Glutamatergic neuron (in vitro differentiated cells): Measurements from ENCODE around the gene LIN7A. TPM values are rescaled to one million over a fixed set of nuclear protein-coding genes. Genes with fewer than 3 reads are reported as not detected.
"Not testable (repeated sequence)": the region's sequence is repeated elsewhere in the genome, so short reads cannot be mapped to it uniquely, and the experiment has no call there.

Experiments
- DNase-seq: peaks from one replicate; pipeline ENCODE4 v3.0.0; 2022
- H3K27ac Mint-ChIP-seq: one replicate; pipeline ENCODE4 v1.8.0; 2020; ENCODE audit warnings: mild to moderate bottlenecking, mixed read lengths, inconsistent platforms; ENCODE audit not compliant: unreplicated experiment
- H3K27me3 Mint-ChIP-seq: one replicate; pipeline ENCODE4 v1.8.0; 2020; ENCODE audit warnings: mild to moderate bottlenecking, moderate library complexity, mixed read lengths, inconsistent platforms; ENCODE audit not compliant: unreplicated experiment
- H3K36me3 Mint-ChIP-seq: one replicate; pipeline ENCODE4 v1.8.0; 2020; ENCODE audit warnings: mild to moderate bottlenecking, mixed read lengths, inconsistent platforms; ENCODE audit not compliant: unreplicated experiment
- H3K4me1 Mint-ChIP-seq: one replicate; pipeline ENCODE4 v1.8.0; 2020; ENCODE audit warnings: mild to moderate bottlenecking, low read depth, mixed read lengths, inconsistent platforms; ENCODE audit not compliant: unreplicated experiment
- H3K4me3 Mint-ChIP-seq: one replicate; pipeline ENCODE4 v1.8.0; 2020; ENCODE audit warnings: mild to moderate bottlenecking, mixed read lengths, inconsistent platforms; ENCODE audit not compliant: unreplicated experiment
- H3K9me3 Mint-ChIP-seq: one replicate; pipeline ENCODE4 v1.8.0; 2020; ENCODE audit warnings: mild to moderate bottlenecking, moderate library complexity, mixed read lengths, inconsistent platforms; ENCODE audit not compliant: unreplicated experiment
- total RNA-seq: library from RNA; stranded (reverse); fragmentation: NEBNext Ultra II Directional; extraction: Animal tissue kit (Norgen Biotek cat#: 25700); gene quantifications from one replicate; pipeline ENCODE4 v1.2.1, GENCODE V29; 2021; ENCODE audit not compliant: unreplicated experiment
- TF ChIP-seq, protein P1 (sequence below): fragments of 200-600 bp; sonication (generic); IDR thresholded peaks from one replicate; pipeline ENCODE4 v1.5.0; 2021; ENCODE audit not compliant: partially characterized antibody, unreplicated experiment

The LIN7A gene
- total RNA-seq, 1 donor from 2014 or later, result 41.9 TPM

DNA sequence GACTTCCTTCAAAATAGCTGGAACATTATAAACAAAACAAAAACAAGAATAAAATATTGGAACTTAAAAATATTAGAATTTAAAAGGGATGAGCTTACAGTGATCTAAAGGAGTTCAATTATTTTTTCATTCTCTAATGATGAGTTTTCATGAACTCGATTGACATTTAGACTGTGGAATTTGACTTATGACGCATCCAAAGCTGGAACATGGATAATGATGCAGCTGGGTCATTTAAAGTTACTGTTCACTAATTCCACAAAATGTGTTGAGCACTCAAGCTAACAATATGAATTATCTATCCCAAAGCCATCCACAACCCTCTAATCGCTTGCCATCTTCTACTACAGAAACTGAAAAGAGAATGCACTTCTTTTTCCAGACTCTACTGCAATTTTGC, 42.5 kb downstream of the LIN7A start:
- TF ChIP-seq, protein P1, sequence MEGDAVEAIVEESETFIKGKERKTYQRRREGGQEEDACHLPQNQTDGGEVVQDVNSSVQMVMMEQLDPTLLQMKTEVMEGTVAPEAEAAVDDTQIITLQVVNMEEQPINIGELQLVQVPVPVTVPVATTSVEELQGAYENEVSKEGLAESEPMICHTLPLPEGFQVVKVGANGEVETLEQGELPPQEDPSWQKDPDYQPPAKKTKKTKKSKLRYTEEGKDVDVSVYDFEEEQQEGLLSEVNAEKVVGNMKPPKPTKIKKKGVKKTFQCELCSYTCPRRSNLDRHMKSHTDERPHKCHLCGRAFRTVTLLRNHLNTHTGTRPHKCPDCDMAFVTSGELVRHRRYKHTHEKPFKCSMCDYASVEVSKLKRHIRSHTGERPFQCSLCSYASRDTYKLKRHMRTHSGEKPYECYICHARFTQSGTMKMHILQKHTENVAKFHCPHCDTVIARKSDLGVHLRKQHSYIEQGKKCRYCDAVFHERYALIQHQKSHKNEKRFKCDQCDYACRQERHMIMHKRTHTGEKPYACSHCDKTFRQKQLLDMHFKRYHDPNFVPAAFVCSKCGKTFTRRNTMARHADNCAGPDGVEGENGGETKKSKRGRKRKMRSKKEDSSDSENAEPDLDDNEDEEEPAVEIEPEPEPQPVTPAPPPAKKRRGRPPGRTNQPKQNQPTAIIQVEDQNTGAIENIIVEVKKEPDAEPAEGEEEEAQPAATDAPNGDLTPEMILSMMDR, result no peak
- no peaks in the 10 kb centered on the region for H3K27me3 Mint-ChIP-seq
- no peak for DNase-seq
- H3K4me3 Mint-ChIP-seq, result no peak overlapping the region
- H3K27ac Mint-ChIP-seq, result no peak overlapping the region
- no peaks in the 10 kb centered on the region for H3K9me3 Mint-ChIP-seq
- no peaks in the 10 kb centered on the region for H3K36me3 Mint-ChIP-seq
- peaks cover 14% of the 10 kb centered on the region for H3K4me1 Mint-ChIP-seq

DNA sequence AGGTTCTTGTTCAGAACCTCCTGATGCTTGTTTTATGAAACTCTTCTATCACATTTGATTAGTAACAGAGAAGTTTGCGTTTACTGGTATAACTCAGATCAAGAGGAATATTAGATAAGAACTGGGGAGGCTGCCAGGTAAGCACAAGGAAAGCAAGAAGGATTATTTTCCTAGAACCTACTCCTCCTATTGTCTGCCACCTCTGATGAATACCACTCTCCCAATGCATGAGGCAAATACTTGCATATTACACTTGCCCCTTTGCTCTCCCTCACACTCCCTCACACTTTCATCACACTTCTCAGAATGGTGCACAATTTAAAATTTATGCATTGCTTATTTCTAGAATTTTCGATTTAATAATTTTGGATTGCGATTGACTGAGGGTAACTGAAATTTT, 43.6 kb downstream of the LIN7A start:
- TF ChIP-seq, protein P1, result no peak
- DNase-seq, result no peak
- Mint-ChIP-seq H3K27me3 (no peaks in the 10 kb centered on the region), H3K36me3 (no peaks in the 10 kb centered on the region), H3K4me1 (peaks cover 14% of the 10 kb centered on the region), H3K27ac (no peak overlapping the region), H3K9me3 (no peaks in the 10 kb centered on the region), H3K4me3 (no peak overlapping the region)

DNA sequence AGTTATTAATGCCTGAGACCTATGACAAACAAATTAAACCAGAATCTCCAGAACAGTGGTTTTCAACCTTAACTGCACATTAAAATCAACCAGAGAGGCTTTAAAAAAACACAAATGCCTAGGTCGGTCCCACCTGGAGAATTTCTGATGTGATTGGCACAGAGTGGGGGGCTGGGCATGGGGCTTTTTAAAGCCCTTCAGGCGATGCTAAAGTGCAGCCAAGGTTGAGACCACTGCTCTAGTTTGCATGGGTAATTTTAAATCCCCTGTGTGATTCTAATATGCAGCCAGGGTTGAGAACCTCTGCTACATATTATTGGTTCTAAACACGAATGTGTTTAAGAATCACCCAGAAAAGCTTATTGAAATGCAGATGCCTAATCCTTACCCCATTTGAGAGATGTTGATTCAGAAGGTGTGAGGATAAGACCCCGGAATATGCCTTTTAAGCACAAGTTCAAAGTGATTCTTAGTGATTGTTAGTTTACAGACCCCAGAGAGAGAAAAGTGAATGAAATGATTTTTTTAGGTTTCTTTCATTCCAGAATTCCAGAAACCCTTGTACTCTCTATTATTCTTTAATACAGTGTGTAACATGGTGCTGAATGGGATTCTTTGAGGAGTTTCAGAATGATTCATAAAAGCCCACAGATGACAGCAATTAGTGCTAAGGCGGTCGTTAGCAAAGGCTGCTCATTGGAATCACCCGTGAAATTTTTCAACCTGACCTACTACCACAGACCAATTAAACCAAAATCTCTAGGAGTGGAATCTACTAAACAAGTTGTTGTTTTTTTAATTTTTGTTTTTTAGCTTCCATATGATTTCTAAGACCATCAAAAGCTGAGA, 44.9 kb downstream of the LIN7A start:
- TF ChIP-seq, protein P1, result no peak
- H3K27ac Mint-ChIP-seq, result no peak overlapping the region
- H3K27me3 Mint-ChIP-seq, result no peaks in the 10 kb centered on the region
- peaks cover 14% of the 10 kb centered on the region for H3K4me1 Mint-ChIP-seq
- no peak for DNase-seq
- H3K9me3 Mint-ChIP-seq, result no peaks in the 10 kb centered on the region
- no peaks in the 10 kb centered on the region for H3K36me3 Mint-ChIP-seq
- H3K4me3 Mint-ChIP-seq, result no peak overlapping the region

DNA sequence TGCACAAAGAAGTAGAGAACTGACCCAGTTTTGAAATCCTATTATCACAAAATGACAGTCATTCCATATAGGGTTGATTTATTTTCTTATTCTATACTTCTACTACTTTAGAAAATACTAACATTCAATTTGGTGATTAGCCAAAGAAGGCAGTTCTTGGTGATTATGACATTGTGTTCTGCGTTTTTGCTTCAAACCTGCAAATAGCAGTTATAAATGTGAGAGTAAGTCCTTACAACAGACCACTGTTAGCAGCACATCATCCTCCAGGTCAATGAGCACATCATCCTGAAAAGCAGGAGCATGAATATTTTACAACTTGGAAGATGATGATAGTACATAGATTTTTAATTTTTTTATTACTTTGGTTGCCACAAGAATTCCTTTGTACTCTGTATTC, 53.1 kb downstream of the LIN7A start:
- TF ChIP-seq, protein P1, result no peak
- H3K9me3 Mint-ChIP-seq, result no peaks in the 10 kb centered on the region
- no peak overlapping the region for H3K27ac Mint-ChIP-seq
- DNase-seq, result no peak
- H3K27me3 Mint-ChIP-seq, result no peaks in the 10 kb centered on the region
- no peaks in the 10 kb centered on the region for H3K4me1 Mint-ChIP-seq
- no peak overlapping the region for H3K4me3 Mint-ChIP-seq
- H3K36me3 Mint-ChIP-seq, result no peaks in the 10 kb centered on the region

DNA sequence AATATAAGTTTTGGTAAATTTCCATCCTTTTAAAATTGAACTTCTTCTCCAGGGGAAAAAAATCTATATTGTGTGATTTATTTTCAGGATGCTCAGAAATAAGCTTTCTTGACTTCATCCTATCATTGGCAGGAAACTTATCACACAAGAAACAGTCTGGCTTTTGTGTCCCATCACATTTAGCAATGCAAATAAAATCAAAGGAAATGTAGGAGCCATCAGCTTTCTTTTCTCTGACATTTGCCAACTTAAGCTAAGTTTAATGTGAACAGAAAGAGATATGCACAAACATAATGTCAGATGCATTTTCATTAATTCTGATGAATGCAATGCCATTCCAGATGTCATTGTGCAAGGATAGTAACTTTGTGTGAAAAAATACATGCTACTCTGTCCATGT, 56.6 kb downstream of the LIN7A start:
- no peak overlapping the region for H3K27ac Mint-ChIP-seq
- DNase-seq, result no peak
- H3K9me3 Mint-ChIP-seq, result no peaks in the 10 kb centered on the region
- TF ChIP-seq, protein P1, result no peak
- H3K27me3 Mint-ChIP-seq, result no peaks in the 10 kb centered on the region
- no peak overlapping the region for H3K4me3 Mint-ChIP-seq
- peaks cover 4% of the 10 kb centered on the region for H3K4me1 Mint-ChIP-seq
- H3K36me3 Mint-ChIP-seq, result no peaks in the 10 kb centered on the region

DNA sequence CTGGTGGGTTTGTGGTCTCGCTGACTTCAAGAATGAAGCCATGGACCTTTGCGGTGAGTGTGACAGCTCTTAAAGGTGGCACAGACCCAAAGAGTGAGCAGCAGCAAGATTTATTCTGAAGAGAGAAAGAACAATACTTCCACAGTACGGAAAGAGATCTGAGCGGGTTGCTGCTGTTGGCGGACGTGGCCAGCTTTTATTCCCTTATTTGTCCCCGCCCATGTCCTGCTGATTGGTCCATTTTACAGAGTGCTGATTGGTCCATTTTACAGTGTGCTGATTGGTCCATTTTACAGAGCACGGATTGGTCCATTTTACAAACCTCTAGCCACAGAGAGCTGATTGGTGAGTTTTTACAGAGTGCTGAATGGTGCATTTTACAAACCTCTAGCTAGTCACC, 59.3 kb downstream of the LIN7A start:
- not testable (repeated sequence) for H3K27ac Mint-ChIP-seq, H3K27me3 Mint-ChIP-seq, H3K4me1 Mint-ChIP-seq, H3K36me3 Mint-ChIP-seq, H3K4me3 Mint-ChIP-seq, H3K9me3 Mint-ChIP-seq, DNase-seq
